Gastroesophageal sphincter (tissue), 3 donors: ENCODE data around the gene MBD2.

Experiments
- POLR2A ChIP-seq, 2 donors: fragments of 450-650 bp; IDR thresholded peaks; one replicate each; pipeline ENCODE4 v1.6.1; 2017; ENCODE audit warnings: antibody characterized with exemption in 2 of 2, mild to moderate bottlenecking in 2 of 2, moderate library complexity in 1 of 2
- TF ChIP-seq, protein P1 (sequence below), 4 experiments: fragments of 200-600 bp in 2 of 4; fragments of 450-650 bp in 2 of 4; sonication (generic) in 1 of 4; IDR thresholded peaks; one replicate each; pipeline ENCODE4 v1.5.1; 2017 to 2019; ENCODE audit warnings: antibody characterized with exemption in 4 of 4, mild to moderate bottlenecking in 2 of 4, moderate library complexity in 2 of 4

DNA sequence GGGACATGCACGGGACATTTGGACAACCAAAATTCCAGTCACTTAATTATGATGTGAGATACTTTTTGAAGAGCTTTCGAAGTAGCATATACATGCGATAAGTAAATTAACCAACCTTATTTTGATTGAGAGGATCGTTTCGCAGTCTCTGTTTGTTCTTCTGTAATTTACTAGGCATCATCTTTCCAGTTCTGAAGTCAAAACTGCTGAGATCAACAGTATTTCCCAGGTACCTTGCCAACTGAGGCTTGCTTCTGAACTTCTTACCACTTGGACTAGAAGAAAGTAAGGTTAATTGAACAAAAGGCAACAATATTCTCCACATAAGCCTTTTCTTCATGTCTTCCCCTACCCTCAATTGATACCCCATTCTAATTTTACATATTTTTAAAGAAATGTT is 19.6 kb downstream of the MBD2 start:
- TF ChIP-seq, protein P1, sequence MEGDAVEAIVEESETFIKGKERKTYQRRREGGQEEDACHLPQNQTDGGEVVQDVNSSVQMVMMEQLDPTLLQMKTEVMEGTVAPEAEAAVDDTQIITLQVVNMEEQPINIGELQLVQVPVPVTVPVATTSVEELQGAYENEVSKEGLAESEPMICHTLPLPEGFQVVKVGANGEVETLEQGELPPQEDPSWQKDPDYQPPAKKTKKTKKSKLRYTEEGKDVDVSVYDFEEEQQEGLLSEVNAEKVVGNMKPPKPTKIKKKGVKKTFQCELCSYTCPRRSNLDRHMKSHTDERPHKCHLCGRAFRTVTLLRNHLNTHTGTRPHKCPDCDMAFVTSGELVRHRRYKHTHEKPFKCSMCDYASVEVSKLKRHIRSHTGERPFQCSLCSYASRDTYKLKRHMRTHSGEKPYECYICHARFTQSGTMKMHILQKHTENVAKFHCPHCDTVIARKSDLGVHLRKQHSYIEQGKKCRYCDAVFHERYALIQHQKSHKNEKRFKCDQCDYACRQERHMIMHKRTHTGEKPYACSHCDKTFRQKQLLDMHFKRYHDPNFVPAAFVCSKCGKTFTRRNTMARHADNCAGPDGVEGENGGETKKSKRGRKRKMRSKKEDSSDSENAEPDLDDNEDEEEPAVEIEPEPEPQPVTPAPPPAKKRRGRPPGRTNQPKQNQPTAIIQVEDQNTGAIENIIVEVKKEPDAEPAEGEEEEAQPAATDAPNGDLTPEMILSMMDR (IDR thresholded peaks at IDR 0.05), result no peak
- no peak for TF ChIP-seq POLR2A (IDR thresholded peaks at IDR 0.05)
